K562 (cell line): Measurements from ENCODE around the gene LUC7L. TPM values are rescaled to one million over a fixed set of nuclear protein-coding genes. Genes with fewer than 3 reads are reported as not detected.

Source experiments
- ADNP ChIP-seq: fragments of 200-800 bp; sonication (Bioruptor generic); IDR thresholded peaks from 2 replicates; pipeline ENCODE4 v1.6.1; 2016; ENCODE audit warnings: missing genetic modification characterization, missing compliant biosample characterization
- ARHGAP35 ChIP-seq: fragments of 450-650 bp; IDR thresholded peaks from 2 replicates; pipeline ENCODE4 v1.6.1; 2018; ENCODE audit not compliant: partially characterized antibody
- BCOR ChIP-seq: fragments of 450-650 bp; IDR thresholded peaks from 2 replicates; pipeline ENCODE4 v1.6.1; 2016
- BRD4 ChIP-seq: fragments of 200-600 bp; sonication (generic); IDR thresholded peaks from 2 replicates; pipeline ENCODE4 v1.6.1; 2017; ENCODE audit warnings: inconsistent platforms
- ELF2 ChIP-seq: fragments of 250-450 bp; sonication (Bioruptor Pico); IDR thresholded peaks from 2 replicates; pipeline ENCODE4 v1.5.0; 2021; ENCODE audit warnings: mild to moderate bottlenecking
- HNRNPH1 ChIP-seq: fragments of 200-400 bp; formaldehyde crosslinking; optimal IDR thresholded peaks from 2 replicates; pipeline ENCODE3; 2017; ENCODE audit warnings: low read depth, mild to moderate bottlenecking, low read length, moderate library complexity
- KHSRP ChIP-seq: fragments of 450-650 bp; IDR thresholded peaks from 2 replicates; pipeline ENCODE4 v1.6.1; 2017
- L3MBTL2 ChIP-seq: fragments of 450-650 bp; IDR thresholded peaks from 2 replicates; pipeline ENCODE4 v1.6.1; 2016; ENCODE audit warnings: mild to moderate bottlenecking, moderate library complexity
- NFIC ChIP-seq: fragments of 450-650 bp; IDR thresholded peaks from 2 replicates; pipeline ENCODE4 v1.6.1; 2017; ENCODE audit warnings: mild to moderate bottlenecking, inconsistent platforms
- SMARCC2 ChIP-seq: fragments of 450-650 bp; IDR thresholded peaks from 2 replicates; pipeline ENCODE4 v1.6.1; 2017; ENCODE audit warnings: antibody characterized with exemption, moderate library complexity, mild to moderate bottlenecking, low read depth
- STAG1 ChIP-seq: sonication (generic); formaldehyde crosslinking; IDR thresholded peaks from 2 replicates; pipeline ENCODE4 v1.5.0; 2020; ENCODE audit warnings: missing genetic modification reagents, borderline replicate concordance
- STAT5A ChIP-seq: IDR thresholded peaks from 2 replicates; pipeline ENCODE4 v1.6.1; 2012; ENCODE audit warnings: low read length, inconsistent platforms, borderline replicate concordance
- ZBTB7A ChIP-seq: IDR thresholded peaks from 2 replicates; pipeline ENCODE4 v1.6.1; 2011; ENCODE audit warnings: low read depth, mild to moderate bottlenecking, low read length, moderate library complexity, borderline replicate concordance; ENCODE audit not compliant: control insufficient read depth
- ZNF232 ChIP-seq: sonication (generic); formaldehyde crosslinking; IDR thresholded peaks from 2 replicates; pipeline ENCODE4 v1.8.0; 2022; ENCODE audit warnings: mild to moderate bottlenecking, missing genetic modification reagents
- ZNF263 ChIP-seq: sonication (generic); formaldehyde crosslinking; IDR thresholded peaks from 2 replicates; pipeline ENCODE4 v1.8.0; 2022; ENCODE audit warnings: mild to moderate bottlenecking, missing genetic modification reagents, borderline replicate concordance
- polyA plus RNA-seq, 8 experiments: library from polyadenylated mRNA; depleted of rRNA in 4 of 8; stranded (reverse) in 5 of 8; unstranded in 3 of 8; fragments of >200 nt; fragmentation: Nextera tagmentation in 2 of 8; fragmentation: Illumina TruSeq in 1 of 8; extraction: Ambion mirVana in 2 of 8; extraction: Trizol in 1 of 8; gene quantifications; 2 replicates each; pipeline versions ENCODE4 v1.2.1 to v1.2.3, GENCODE V29; 2011 to 2014; ENCODE audit warnings: inconsistent platforms in 1 of 8, missing spikeins in 1 of 8
- total RNA-seq, 7 experiments: library from RNA; depleted of rRNA in 6 of 7; stranded (reverse); fragments of >200 nt in 6 of 7; fragmentation: Illumina TruSeq in 2 of 7; extraction: Trizol in 2 of 7; gene quantifications; 2 replicates each; pipeline versions ENCODE4 v1.2.1 to v1.2.3, GENCODE V29; 2011 to 2021; ENCODE audit warnings: low replicate concordance in 1 of 7
- TF ChIP-seq, protein P1 (sequence below): fragments of 450-650 bp; IDR thresholded peaks from 2 replicates; pipeline ENCODE4 v1.6.1; 2016; ENCODE audit warnings: low read depth
- TF ChIP-seq, protein P2 (sequence below), 2 experiments: fragments of 250-450 bp in 1 of 2; fragments of 450-650 bp in 1 of 2; sonication (Bioruptor Pico) in 1 of 2; IDR thresholded peaks; 2 replicates each; pipeline versions ENCODE4 v1.6.1 to v1.8.0; 2016 to 2021; ENCODE audit warnings: mild to moderate bottlenecking in 2 of 2, moderate library complexity in 2 of 2, missing compliant biosample characterization in 1 of 2, missing genetic modification characterization in 1 of 2
- TF ChIP-seq, protein P3 (sequence below): fragments of 450-650 bp; IDR thresholded peaks from 2 replicates; pipeline ENCODE4 v1.6.1; 2017; ENCODE audit warnings: antibody characterized with exemption
- TF ChIP-seq, protein P4 (sequence below): sonication (generic); formaldehyde crosslinking; IDR thresholded peaks from 2 replicates; pipeline ENCODE4 v1.8.1; 2022; ENCODE audit warnings: missing genetic modification reagents

LUC7L gene
- total and polyA plus RNA-seq, 9 of the 15 experiments (the other 6 are each of a cell fraction or from before 2014, with no cell fraction given) = 1.7 to 93.3 (median 59.5) TPM

DNA sequence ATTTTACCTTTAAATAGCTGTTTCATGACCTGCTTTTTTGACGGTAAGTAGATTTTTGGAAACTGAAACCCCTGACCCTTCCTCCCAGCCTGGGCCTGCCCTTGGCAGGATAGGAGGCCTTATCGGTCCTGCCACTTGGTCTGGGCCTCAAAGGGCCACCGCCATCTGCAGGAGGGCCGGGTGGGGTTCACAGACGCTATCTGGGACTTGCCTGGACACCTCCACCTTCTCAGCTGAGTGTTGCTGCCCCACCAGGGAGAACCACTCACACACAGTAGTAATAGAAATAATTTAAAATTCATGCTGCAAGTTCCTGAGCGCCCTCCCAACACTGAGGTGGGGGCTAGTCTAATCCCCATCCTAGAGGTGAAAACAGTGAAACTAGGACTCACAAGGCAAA lies 86.2 kb downstream of the LUC7L start (continued):
- TF ChIP-seq, protein P1, sequence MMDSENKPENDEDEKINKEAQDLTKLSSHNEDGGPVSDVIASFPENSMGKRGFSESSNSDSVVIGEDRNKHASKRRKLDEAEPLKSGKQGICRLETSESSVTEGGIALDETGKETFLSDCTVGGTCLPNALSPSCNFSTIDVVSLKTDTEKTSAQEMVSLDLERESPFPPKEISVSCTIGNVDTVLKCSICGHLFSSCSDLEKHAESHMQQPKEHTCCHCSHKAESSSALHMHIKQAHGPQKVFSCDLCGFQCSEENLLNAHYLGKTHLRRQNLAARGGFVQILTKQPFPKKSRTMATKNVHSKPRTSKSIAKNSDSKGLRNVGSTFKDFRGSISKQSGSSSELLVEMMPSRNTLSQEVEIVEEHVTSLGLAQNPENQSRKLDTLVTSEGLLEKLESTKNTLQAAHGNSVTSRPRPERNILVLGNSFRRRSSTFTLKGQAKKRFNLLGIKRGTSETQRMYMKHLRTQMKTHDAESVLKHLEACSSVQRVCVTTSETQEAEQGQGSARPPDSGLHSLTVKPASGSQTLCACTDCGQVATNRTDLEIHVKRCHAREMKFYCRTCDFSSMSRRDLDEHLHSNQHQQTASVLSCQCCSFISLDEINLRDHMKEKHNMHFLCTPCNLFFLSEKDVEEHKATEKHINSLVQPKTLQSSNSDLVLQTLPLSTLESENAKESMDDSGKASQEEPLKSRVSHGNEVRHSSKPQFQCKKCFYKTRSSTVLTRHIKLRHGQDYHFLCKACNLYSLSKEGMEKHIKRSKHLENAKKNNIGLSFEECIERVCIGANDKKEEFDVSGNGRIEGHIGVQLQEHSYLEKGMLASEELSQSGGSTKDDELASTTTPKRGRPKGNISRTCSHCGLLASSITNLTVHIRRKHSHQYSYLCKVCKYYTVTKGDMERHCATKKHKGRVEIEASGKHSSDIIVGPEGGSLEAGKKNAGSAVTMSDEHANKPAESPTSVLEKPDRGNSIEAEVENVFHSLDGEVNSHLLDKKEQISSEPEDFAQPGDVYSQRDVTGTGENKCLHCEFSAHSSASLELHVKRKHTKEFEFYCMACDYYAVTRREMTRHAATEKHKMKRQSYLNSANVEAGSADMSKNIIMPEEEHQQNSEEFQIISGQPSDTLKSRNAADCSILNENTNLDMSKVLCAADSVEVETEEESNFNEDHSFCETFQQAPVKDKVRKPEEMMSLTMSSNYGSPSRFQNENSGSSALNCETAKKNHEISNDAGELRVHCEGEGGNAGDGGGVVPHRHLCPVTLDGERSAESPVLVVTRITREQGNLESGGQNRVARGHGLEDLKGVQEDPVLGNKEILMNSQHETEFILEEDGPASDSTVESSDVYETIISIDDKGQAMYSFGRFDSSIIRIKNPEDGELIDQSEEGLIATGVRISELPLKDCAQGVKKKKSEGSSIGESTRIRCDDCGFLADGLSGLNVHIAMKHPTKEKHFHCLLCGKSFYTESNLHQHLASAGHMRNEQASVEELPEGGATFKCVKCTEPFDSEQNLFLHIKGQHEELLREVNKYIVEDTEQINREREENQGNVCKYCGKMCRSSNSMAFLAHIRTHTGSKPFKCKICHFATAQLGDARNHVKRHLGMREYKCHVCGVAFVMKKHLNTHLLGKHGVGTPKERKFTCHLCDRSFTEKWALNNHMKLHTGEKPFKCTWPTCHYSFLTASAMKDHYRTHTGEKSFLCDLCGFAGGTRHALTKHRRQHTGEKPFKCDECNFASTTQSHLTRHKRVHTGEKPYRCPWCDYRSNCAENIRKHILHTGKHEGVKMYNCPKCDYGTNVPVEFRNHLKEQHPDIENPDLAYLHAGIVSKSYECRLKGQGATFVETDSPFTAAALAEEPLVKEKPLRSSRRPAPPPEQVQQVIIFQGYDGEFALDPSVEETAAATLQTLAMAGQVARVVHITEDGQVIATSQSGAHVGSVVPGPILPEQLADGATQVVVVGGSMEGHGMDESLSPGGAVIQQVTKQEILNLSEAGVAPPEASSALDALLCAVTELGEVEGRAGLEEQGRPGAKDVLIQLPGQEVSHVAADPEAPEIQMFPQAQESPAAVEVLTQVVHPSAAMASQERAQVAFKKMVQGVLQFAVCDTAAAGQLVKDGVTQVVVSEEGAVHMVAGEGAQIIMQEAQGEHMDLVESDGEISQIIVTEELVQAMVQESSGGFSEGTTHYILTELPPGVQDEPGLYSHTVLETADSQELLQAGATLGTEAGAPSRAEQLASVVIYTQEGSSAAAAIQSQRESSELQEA = no peak
- TF ChIP-seq SMARCC2 = peak; percentile 79
- TF ChIP-seq ARHGAP35 = no peak
- no peak for TF ChIP-seq ZNF232 (CRISPR knock-in tag)
- peak; percentile 44; the same call in 1 of the 2 replicates for TF ChIP-seq BCOR
- TF ChIP-seq ADNP = no peak
- TF ChIP-seq STAT5A = peak; percentile 88
- no peak for TF ChIP-seq KHSRP
- no peak for TF ChIP-seq BRD4
- 0 out of 2 replicates have a peak, but pooled peaks have one; percentile 47 for TF ChIP-seq L3MBTL2
- no peak for TF ChIP-seq HNRNPH1
- TF ChIP-seq, protein P2, sequence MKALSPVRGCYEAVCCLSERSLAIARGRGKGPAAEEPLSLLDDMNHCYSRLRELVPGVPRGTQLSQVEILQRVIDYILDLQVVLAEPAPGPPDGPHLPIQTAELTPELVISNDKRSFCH (CRISPR knock-in tag; IDR thresholded peaks at IDR 0.05) = no peak
- TF ChIP-seq, protein P2 (tag; IDR thresholded peaks at IDR 0.05) = no peak
- TF ChIP-seq ZNF263 (CRISPR knock-in tag) = no peak
- TF ChIP-seq, protein P3, sequence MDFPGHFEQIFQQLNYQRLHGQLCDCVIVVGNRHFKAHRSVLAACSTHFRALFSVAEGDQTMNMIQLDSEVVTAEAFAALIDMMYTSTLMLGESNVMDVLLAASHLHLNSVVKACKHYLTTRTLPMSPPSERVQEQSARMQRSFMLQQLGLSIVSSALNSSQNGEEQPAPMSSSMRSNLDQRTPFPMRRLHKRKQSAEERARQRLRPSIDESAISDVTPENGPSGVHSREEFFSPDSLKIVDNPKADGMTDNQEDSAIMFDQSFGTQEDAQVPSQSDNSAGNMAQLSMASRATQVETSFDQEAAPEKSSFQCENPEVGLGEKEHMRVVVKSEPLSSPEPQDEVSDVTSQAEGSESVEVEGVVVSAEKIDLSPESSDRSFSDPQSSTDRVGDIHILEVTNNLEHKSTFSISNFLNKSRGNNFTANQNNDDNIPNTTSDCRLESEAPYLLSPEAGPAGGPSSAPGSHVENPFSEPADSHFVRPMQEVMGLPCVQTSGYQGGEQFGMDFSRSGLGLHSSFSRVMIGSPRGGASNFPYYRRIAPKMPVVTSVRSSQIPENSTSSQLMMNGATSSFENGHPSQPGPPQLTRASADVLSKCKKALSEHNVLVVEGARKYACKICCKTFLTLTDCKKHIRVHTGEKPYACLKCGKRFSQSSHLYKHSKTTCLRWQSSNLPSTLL = no peak
- TF ChIP-seq ELF2 (CRISPR knock-in tag) = no peak
- TF ChIP-seq STAG1 (CRISPR knock-in tag) = no peak
- TF ChIP-seq ZBTB7A = peak; percentile 71; the same call in 1 of the 2 replicates
- peak; percentile 83 for TF ChIP-seq NFIC
- TF ChIP-seq, protein P4, sequence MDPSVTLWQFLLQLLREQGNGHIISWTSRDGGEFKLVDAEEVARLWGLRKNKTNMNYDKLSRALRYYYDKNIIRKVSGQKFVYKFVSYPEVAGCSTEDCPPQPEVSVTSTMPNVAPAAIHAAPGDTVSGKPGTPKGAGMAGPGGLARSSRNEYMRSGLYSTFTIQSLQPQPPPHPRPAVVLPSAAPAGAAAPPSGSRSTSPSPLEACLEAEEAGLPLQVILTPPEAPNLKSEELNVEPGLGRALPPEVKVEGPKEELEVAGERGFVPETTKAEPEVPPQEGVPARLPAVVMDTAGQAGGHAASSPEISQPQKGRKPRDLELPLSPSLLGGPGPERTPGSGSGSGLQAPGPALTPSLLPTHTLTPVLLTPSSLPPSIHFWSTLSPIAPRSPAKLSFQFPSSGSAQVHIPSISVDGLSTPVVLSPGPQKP = no peak
